ENCODE data around the gene GPR142.
A peak's percentile ranks its signal among the peaks of the same experiment; 100 is the strongest.

GPR142 gene

DNA sequence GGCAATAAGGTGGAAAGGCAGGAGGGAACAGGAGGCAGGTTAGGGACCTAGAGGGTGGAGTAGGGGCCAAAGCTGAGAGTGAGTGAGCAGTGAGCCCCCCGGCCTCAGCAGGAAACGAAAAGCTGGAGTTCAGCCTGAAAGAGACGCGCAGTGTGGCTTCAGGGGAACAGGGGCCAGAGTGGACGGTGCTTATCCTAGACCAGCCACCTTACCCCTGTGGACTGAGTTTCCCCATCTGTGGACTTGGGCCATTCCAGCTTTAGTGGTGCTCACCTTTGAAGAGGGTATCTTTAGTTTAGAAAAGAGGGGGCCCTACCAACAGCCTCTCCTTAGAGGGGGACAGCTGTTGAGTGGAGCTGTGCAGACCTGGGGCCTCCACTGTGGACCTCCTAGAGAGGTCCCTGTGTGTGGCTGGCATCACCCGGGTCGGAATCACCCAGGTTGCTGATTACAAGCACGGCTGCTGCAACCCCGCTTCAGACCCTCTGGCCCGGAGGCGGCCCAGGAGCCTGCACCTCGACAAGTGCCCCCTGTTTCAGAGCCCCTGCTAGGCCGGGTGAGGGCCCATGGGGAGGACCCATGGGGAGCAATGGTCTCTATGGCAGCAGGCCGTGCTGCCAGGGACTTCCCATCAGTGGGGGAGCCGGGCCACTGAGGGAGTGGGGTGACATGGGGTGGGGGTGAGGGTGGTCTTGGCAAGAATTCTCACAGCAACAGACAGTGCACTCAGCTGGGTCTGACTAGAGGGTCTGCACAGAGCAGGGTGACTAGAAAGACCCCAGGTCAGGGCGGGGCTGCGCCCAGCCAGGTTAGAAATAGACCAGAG lies 2.6 kb downstream of the GPR142 start:
- DNase-seq (ENCODE audit: low spot score): no peak

DNA sequence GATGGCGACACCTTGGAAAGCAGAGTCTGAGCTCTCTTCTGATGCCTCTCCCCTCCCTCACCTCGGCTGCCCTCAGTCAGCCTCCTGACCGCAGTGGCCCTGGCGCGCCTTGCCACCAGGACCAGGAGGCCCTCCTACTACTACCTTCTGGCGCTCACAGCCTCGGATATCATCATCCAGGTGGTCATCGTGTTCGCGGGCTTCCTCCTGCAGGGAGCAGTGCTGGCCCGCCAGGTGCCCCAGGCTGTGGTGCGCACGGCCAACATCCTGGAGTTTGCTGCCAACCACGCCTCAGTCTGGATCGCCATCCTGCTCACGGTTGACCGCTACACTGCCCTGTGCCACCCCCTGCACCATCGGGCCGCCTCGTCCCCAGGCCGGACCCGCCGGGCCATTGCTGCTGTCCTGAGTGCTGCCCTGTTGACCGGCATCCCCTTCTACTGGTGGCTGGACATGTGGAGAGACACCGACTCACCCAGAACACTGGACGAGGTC lies 4.4 kb downstream of the GPR142 start:
- DNase-seq (ENCODE audit: low spot score): no peak

GRCh38 chr17:74372426-74372825 lies 5.1 kb downstream of the GPR142 start:
- DNase-seq (ENCODE audit: low spot score): no peak

GRCh38 chr17:74373838-74374606 lies 6.7 kb downstream of the GPR142 start:
- no peak for DNase-seq (ENCODE audit: low spot score)

- no peak for DNase-seq (ENCODE audit: low spot score)
Measured at GRCh38 chr17:74374858-74375257, 7.6 kb downstream of the GPR142 start.

- peak; percentile 96 for DNase-seq (ENCODE audit: low spot score)
Measured at GRCh38 chr17:74379495-74380085, 12.3 kb downstream of the GPR142 start.

GRCh38 chr17:74380086-74380958 lies 13.0 kb downstream of the GPR142 start:
- no peak for DNase-seq (ENCODE audit: low spot score)

GRCh38 chr17:74380959-74381808 lies 13.9 kb downstream of the GPR142 start:
- no peak for DNase-seq (ENCODE audit: low spot score)

GRCh38 chr17:74383141-74383540 lies 15.8 kb downstream of the GPR142 start:
- DNase-seq (ENCODE audit: low spot score): no peak

DNA sequence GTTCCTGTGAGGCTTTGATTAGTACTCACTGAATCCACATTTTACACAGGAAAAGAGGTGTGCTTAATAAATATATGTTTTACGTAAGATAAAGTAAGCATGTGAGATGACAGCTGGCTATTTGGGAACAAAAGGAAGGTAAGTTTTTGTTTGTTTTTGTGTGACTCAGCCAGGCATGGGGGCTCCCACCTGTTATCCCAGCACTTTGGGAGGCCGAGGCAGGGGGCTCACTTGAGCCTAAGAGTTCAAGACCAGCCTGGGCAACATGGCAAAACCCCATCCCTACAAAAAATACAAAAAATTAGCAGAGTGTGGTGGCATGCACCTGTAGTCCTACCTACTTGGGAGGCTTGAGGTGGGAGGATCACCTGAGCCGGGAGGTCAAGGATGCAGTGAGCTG lies 17.9 kb downstream of the GPR142 start:
- DNase-seq (ENCODE audit: low spot score): no peak

- DNase-seq (ENCODE audit: low spot score): no peak
Measured at GRCh38 chr17:74386386-74386785, 19.1 kb downstream of the GPR142 start.

DNA sequence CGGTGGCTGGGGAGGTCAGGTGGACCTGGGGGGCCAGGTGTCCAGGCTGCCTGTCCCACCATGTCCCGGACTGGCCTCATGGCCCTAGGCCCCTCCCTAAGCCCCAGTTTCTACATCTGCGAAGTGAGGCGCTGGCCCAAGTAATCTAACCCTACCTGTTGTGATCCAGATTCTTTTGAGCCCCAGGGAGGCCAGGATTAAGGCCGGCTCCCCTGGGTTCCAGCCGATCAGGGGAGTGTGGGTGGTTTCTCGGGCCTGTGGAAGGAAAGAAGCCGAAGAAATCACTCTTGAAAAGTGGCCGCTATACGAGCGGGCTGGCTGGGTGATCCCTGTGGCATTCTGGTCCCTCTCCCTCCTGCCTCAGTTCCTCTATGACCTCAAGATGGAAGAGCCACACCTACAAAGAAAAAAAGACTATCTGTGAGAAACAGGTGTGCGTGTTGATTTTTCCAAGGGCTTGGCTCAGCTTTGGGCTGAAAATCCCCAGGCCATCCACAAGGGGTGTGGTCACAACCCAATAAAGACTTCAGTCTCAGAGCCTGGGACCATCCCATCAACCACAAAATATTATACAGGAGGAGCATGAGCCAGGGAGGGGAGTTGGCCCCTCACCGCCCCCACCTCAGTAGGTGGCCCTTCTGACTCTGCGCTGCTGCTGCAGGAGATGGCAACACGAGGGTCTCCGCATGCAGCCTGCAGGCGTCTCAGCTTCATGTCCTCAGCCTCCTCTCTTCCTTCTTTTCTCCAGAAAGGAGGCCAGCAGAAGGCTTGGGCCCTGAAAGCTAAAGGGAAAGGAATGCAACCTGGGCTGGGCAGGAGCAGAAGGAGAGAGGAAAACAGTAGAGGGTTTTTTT lies 20.3 kb downstream of the GPR142 start:
- no peak for DNase-seq (ENCODE audit: low spot score)

GRCh38 chr17:74389084-74389753 lies 21.9 kb downstream of the GPR142 start:
- no peak for DNase-seq (ENCODE audit: low spot score)

GRCh38 chr17:74389937-74390679 lies 22.8 kb downstream of the GPR142 start:
- DNase-seq (ENCODE audit: low spot score): no peak

DNA sequence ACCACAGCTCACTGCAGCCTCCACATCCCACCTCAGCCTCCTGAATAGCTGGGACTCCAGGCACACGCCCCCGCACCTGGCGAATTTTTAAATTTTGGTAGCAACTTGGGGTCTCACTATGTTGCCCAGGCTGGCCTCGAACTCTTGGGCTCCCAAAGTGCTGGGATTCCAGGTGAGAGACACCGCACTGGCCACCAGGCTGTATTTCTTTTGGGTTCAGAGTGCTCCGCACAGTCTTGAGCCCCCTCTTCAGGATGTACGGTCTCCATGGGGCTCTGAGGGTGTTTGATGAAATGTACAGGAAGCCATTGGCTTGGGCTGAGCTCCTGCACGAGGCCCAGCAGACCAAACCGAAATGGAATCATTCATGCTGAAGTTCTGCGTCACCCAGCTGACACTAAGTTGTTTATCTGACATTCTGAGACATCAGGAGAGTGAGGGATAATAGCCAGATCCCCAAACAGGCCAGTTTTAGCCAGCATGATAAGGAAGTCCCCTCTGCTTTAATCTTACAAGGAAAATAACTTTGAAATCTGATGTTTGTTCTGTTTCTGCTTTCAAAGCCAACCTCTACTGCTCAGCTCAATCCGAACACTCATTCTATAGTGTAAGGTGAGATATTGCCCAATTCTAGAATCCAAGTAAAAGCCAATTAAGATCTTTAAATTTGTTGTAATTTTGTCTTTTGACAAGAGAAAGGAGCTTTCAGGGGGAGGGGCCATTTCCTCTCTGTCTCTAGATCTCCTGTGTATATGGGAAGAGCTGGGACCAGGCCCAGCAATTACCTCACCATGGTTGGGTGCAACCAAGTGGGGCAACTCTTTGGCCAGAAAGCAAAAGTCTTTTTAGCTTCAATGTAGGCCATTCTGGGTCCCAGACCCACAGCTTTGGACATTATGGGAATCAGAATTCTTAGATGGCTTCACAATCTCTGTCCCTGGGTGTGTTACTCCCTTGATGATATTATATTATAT lies 23.7 kb downstream of the GPR142 start:
- no peak for DNase-seq (ENCODE audit: low spot score)

DNA sequence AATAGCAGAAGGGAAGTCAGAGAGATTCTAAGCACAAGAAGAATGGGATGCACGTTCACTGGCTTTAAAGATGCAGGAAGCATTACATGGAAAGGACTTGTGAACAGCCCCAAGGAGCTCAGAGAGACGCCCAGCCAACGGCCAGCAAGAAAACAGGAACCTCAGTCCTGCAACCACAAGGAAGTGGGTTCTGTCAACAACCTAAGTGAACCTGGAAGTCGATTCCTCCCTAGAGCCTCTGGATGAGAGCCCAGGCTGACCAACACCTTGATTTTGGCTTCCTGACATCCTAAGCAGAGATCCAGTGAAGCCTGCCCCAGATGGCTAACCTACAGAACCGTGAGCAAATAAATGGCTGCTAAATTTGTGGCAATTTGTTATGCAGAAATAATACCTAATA lies 24.5 kb downstream of the GPR142 start:
- DNase-seq (ENCODE audit: low spot score): no peak

GRCh38 chr17:74392848-74393247 lies 25.5 kb downstream of the GPR142 start:
- DNase-seq (ENCODE audit: low spot score): no peak
